SK-N-MC (cell line): ENCODE data around the gene SPOCD1.

Source experiments
- EZH2 ChIP-seq: fragments of 200-600 bp; sonication (generic); IDR thresholded peaks from one replicate; pipeline ENCODE4 v1.6.1; 2017; ENCODE audit warnings: antibody characterized with exemption
- POLR2AphosphoS5 ChIP-seq: IDR thresholded peaks from 2 replicates; pipeline ENCODE4 v1.6.1; 2012; ENCODE audit warnings: mild to moderate bottlenecking, low read depth, low read length, borderline replicate concordance

DNA sequence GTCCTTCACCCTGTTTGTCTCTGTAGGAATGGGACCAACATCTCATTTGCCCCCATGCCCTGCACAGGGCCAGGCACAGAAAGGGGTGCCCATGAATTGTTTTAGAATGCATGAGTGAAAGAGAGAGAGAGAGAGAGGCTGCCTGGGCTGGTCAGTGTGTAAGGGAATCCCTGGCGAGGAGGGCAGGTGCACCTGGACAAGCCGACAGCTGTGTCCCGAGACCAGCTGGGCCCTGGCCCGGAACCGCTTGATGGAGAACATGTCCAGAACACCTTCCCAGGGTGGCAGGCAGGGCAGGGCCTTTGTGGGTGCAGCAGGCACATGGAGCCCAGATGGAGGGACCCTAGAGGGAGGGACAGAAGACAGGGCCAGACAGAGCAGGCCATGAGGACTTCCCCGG, 22.7 kb downstream of the SPOCD1 start:
- TF ChIP-seq POLR2AphosphoS5 (no peak), EZH2 (no peak)
